ENCODE measurements around the gene SUN2.

SUN2 gene

DNA sequence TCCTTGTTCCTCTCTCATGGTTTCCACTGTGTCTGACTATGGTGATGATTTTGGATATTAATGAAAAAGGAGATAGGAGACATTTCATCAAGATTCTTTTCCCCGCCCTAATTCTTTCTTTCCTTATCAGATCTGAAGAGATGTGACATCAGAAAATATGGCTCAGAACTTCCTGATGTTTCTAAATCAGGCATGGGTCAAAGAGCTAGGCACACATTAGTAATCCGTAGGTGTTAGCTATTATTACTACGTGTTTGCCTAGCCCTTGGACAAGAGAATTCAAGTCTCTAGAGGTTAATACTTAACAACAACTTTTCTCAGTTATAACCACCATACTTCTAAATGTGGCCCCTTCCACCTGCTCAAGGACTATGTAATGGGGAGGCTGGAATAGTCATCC, 60.9 kb downstream of the SUN2 start:
- FAIRE-seq = no peak

DNA sequence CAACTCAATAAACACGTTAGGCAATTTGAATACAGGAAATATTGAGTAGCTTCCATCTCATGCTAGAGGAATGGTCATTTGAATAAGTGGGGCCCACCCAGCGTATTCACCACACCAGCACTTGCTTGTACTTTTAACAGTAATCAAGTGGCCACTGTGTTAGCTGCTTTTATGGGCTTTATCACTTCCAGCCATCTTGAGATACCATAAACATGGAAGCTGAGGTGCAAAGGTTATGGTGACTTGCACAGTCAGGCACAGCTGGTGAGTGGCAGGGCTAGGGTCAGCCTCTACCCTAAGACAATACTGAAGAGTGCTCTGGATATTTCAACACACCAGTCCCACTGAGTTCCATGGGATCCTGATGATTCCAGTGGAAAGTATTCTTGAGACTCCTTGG, 61.7 kb downstream of the SUN2 start:
- FAIRE-seq = no peak

DNA sequence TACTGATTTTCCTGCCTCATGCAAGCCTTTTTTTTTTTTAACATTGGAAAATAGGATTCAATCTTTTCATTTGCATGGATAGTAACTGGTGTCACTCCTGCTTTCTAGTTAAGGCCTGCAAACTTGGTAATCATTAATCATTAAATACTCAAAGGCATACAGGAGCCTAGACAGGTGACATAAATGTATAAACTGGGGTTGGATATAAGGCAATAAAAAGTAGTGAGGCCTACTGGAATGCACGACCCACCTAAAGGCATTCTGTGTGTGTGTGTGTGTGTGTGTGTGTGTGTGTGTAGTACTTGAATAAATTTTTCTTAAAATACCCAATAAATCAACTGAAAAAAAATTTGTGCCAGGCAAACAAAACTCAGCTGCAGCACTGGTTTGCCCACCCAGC, 66.1 kb downstream of the SUN2 start:
- FAIRE-seq = no peak

DNA sequence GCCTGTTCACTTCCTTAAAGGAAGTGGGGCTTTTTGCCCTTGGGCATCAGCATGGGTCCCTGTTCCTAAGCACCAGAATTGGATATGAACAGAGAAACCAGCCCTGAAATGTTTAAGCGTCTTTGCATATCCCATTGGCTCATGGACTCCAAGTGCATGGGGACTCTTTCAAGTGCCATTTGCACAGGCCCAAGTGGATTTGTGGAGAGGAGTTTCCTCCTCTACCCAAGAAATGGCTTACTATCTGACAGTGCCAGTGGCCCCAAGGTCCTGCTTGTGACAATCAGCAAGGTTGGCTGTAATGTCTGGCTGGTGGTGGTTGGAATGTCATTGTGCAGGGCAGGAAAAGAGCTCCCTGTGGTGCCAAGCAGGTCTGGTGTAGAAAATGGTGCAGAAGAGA, 70.0 kb downstream of the SUN2 start:
- FAIRE-seq = no peak

DNA sequence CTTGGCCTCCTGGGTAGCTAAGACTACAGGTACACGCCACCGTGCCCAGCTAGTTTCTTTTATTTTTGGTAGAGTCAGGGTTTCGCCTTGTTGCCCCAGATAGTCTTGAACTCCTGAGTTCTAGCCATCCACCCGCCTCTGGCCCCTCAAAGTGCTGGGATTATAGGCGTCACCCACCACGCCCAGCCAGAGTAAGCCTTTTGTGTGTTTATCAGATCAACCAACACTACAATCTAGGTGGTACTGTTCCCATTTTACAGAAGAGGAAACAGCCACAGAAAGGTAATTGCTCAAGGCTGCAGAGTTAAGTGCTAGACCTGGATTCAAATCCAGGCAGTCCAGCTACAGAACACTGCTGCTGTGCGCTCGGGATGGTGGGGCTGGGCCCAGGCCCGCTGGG, 70.9 kb downstream of the SUN2 start:
- no peak for FAIRE-seq
